Activated B cell treated with CpG ODN at 0.5 μM for 24 hours (primary cell): ENCODE measurements around the gene HS1BP3. TPM values are rescaled to one million over a fixed set of nuclear protein-coding genes. Genes with fewer than 3 reads are reported as not detected.

Source experiments
- ATAC-seq: fragments of 200-7000 bp; cut with Tn5 transposase; one replicate; pipeline ENCODE4 v1.10.0; 2021; ENCODE audit warnings: low read depth, mild to moderate bottlenecking, moderate library complexity
- CTCF ChIA-PET: fragments of 350-600 bp; sonication (Branson Sonifier 250); formaldehyde crosslinking; loops from one replicate; lab custom pipeline; 2021; ENCODE audit warnings: antibody characterized with exemption; lab: Charles Lee
- POLR2A ChIA-PET: fragments of 350-600 bp; sonication (Branson Sonifier 250); formaldehyde crosslinking; loops from one replicate; lab custom pipeline; 2021; ENCODE audit warnings: antibody characterized with exemption; lab: Charles Lee
- DNase-seq: peaks from one replicate; pipeline ENCODE4 v3.0.0; 2022
- H3K27ac Mint-ChIP-seq: one replicate; pipeline ENCODE4 v1.8.0; 2020; ENCODE audit warnings: mixed read lengths
- H3K27me3 Mint-ChIP-seq: one replicate; pipeline ENCODE4 v1.8.0; 2021; ENCODE audit warnings: mixed read lengths
- H3K36me3 Mint-ChIP-seq: one replicate; pipeline ENCODE4 v1.8.0; 2021; ENCODE audit warnings: low read depth, mixed read lengths
- H3K4me1 Mint-ChIP-seq: one replicate; pipeline ENCODE4 v1.8.0; 2021; ENCODE audit warnings: mixed read lengths
- H3K4me3 Mint-ChIP-seq: one replicate; pipeline ENCODE4 v1.8.0; 2020; ENCODE audit warnings: mild to moderate bottlenecking, mixed read lengths
- H3K9me3 Mint-ChIP-seq: one replicate; pipeline ENCODE4 v1.8.0; 2020; ENCODE audit warnings: mixed read lengths
- intact Hi-C: fragments of 100-400 bp; cut with micrococcal nuclease; formaldehyde crosslinking; loops from one replicate; pipeline ENCODE4 v1.15.1; 2024
- total RNA-seq: library from RNA; stranded (reverse); gene quantifications from 2 replicates; pipeline ENCODE4 v1.2.3, GENCODE V29; 2022
- TF ChIP-seq, protein P1 (sequence below): fragments of 200-600 bp; IDR thresholded peaks from one replicate; pipeline ENCODE4 v1.8.0; 2022; ENCODE audit warnings: antibody characterized with exemption, mild to moderate bottlenecking

The HS1BP3 gene
- total RNA-seq, 1 donor from 2014 or later, result 13.1 TPM

DNA sequence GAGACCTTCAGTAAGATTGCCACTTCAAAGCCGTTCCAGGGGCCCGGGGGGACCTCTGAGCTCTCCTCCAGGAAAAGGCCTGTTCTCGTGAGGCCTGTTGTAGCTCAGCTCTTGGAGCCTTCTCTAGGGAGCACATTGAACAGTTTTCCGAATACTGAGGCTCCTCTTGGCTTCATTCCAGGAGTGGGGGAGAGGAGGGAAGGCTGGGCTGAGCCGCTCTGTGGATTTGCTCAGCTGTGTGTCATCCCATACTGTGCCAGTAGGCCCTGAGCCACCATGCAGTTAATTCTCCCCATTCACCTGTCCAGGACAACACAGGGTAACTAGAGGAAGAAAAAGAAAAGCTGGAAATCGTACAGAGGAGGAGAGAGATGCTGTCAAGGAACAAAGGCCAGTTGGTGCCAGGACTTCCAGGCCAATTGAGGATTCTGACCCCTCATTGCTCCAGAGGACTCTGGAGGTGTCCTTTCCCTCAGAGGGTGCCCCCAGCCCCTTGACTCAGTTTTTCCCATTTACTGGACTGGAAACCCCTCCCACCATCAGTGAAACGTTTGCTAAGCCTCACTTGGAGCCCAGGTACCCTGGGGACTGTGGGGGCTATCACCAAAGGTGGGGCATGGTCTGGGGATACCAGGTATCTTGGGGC, 41.4 kb downstream of the HS1BP3 start:
- intact Hi-C loops, result no loop called here
- Mint-ChIP-seq H3K4me3 (no peak overlapping the region), H3K36me3 (no peaks in the 10 kb centered on the region), H3K9me3 (peaks cover 4% of the 10 kb centered on the region), H3K27me3 (no peaks in the 10 kb centered on the region), H3K4me1 (peaks cover 4% of the 10 kb centered on the region), H3K27ac (no peak overlapping the region)
- ATAC-seq, result no peak
- CTCF ChIA-PET, result no interaction called here
- POLR2A ChIA-PET, result no interaction called here
- no peak for DNase-seq
- TF ChIP-seq, protein P1, sequence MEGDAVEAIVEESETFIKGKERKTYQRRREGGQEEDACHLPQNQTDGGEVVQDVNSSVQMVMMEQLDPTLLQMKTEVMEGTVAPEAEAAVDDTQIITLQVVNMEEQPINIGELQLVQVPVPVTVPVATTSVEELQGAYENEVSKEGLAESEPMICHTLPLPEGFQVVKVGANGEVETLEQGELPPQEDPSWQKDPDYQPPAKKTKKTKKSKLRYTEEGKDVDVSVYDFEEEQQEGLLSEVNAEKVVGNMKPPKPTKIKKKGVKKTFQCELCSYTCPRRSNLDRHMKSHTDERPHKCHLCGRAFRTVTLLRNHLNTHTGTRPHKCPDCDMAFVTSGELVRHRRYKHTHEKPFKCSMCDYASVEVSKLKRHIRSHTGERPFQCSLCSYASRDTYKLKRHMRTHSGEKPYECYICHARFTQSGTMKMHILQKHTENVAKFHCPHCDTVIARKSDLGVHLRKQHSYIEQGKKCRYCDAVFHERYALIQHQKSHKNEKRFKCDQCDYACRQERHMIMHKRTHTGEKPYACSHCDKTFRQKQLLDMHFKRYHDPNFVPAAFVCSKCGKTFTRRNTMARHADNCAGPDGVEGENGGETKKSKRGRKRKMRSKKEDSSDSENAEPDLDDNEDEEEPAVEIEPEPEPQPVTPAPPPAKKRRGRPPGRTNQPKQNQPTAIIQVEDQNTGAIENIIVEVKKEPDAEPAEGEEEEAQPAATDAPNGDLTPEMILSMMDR, result no peak

DNA sequence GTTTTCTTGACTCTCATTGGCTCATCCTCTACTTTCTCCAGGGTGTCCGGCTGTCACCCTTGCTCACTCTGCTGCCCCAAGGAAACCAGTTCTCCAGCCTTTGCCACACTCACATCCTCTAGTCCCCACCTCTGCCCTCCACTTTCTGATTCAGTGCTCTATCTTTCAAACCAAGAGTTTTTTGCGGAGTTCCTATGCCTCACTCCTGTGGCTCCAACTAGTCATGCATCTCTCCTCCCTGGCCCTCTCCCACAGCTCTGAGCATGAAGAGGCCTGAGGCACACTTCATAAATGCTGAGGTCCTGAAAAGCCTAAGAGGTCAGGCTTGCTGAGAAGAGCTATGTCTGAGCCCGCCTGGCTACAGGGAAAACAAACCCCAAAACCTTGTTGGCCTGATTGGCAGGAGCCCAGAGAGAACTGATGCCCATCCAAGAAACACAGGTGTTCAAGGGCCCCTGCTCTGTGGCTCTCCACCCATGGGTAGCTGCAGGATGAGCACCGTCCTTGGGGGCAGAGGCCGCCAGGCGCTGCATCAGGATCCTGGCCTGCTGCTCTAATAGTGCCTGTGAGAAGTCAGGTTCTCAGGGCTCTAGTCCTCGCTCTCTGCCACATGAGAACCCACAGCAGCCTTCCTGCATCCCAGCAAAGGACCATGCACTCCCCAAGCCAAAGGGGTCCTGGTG, 42.1 kb downstream of the HS1BP3 start:
- Mint-ChIP-seq H3K36me3 (no peaks in the 10 kb centered on the region), H3K27ac (no peak overlapping the region), H3K4me3 (no peak overlapping the region), H3K9me3 (peaks cover 4% of the 10 kb centered on the region), H3K4me1 (no peaks in the 10 kb centered on the region), H3K27me3 (no peaks in the 10 kb centered on the region)
- TF ChIP-seq, protein P1, result no peak
- CTCF ChIA-PET, result no interaction called here
- DNase-seq (no peak), ATAC-seq (no peak)
- intact Hi-C loops, result no loop called here
- POLR2A ChIA-PET, result no interaction called here

DNA sequence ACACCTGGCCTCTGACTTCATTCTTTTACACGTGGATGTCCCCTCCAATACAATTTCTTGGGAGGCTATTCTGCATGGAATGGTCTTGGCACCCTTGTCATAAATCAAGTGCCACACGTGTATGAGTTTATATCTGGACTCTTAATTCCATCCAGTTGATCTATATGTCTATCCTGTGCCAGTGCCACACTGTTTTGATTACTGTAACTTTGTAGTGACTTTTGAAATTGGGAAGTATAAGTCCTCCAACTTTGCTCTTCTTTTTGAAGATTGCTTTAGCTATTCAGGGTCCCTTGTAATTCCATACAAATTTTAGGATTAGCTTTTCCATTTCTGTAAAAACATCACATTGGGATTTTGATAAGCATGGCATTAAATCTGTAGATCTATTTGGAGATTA, 43.5 kb downstream of the HS1BP3 start:
- ChIA-PET CTCF (no interaction called here), POLR2A (interaction anchor here (0.7 kb wide), 1 partner anchor 363 kb away, joined by 3 read pairs; no protein-coding TSS in a partner anchor)
- H3K27me3 Mint-ChIP-seq, result no peaks in the 10 kb centered on the region
- ATAC-seq, result no peak
- peaks cover 4% of the 10 kb centered on the region for H3K9me3 Mint-ChIP-seq
- no peaks in the 10 kb centered on the region for H3K36me3 Mint-ChIP-seq
- intact Hi-C loops, result no loop called here
- no peak overlapping the region for H3K4me3 Mint-ChIP-seq
- no peak overlapping the region for H3K27ac Mint-ChIP-seq
- DNase-seq, result no peak
- no peaks in the 10 kb centered on the region for H3K4me1 Mint-ChIP-seq
- TF ChIP-seq, protein P1, result no peak

DNA sequence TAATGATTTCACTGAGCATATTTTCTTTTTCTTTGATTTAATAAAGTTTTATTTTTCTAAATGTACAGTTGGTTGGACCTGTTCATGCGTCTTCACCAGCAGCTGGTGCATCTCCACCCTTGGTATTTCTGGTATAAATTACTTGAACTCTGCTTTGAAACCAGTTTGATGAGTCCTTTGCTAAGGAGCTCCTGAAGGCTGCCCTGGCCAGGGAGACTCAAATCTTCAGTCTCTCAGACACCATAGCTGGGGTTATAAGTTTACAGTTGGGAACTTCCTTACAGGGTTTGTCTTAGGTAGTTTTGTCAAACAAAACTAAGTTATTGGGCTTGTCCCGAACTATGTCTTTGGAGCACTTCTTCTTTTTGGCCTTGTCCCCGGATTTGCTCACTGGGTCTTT, 44.7 kb downstream of the HS1BP3 start:
- intact Hi-C loops, result no loop called here
- Mint-ChIP-seq H3K36me3 (no peaks in the 10 kb centered on the region), H3K4me3 (no peak overlapping the region), H3K4me1 (no peaks in the 10 kb centered on the region), H3K27ac (no peak overlapping the region), H3K27me3 (no peaks in the 10 kb centered on the region), H3K9me3 (peaks cover 4% of the 10 kb centered on the region)
- ATAC-seq (no peak), DNase-seq (no peak)
- TF ChIP-seq, protein P1, result no peak
- POLR2A ChIA-PET, result no interaction called here
- CTCF ChIA-PET, result interaction anchor here (1.8 kb wide), 1 partner anchor 195 kb away, joined by 4 read pairs; no protein-coding TSS in a partner anchor

DNA sequence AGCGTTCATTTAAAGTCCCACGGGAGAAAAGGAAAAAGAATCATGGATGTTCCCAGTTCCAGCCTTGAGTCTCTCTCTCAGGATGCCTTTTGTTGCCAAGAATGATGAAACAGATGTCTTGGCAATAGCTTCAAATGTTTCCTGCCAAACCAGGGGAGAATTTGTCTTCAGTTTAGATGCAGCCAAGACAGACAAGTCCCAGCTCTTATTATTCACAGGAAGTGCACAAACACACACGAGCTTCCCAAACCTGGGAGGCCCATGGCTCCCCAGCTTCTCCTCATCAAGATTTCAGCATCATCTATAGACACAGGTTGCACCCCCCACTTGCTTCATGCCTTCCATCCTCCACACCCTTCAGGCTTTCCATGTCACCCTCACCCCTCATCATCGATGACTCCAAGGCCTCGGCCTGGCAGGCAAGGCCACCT, 45.9 kb downstream of the HS1BP3 start:
- POLR2A ChIA-PET, result no interaction called here
- no peak for DNase-seq
- no peaks in the 10 kb centered on the region for H3K4me1 Mint-ChIP-seq
- no peak for ATAC-seq
- CTCF ChIA-PET, result interaction anchor here (1.4 to 1.8 kb wide), 2 partner anchors 56 to 194 kb away, joined by 3 to 4 read pairs; no protein-coding TSS in a partner anchor
- H3K36me3 Mint-ChIP-seq, result no peaks in the 10 kb centered on the region
- no peak overlapping the region for H3K4me3 Mint-ChIP-seq
- H3K9me3 Mint-ChIP-seq, result peaks cover 4% of the 10 kb centered on the region
- H3K27me3 Mint-ChIP-seq, result no peaks in the 10 kb centered on the region
- TF ChIP-seq, protein P1, result no peak
- no peak overlapping the region for H3K27ac Mint-ChIP-seq
- intact Hi-C loops, result no loop called here
